Measurements from ENCODE around the gene NOSTRIN. TPM values are rescaled to one million over a fixed set of nuclear protein-coding genes. Genes with fewer than 3 reads are reported as not detected.
"Not testable (repeated sequence)": the region's sequence is repeated elsewhere in the genome, so short reads cannot be mapped to it uniquely, and the experiment has no call there.

Gene NOSTRIN
- total and polyA plus RNA-seq, 3 experiments from 2014 or later: not detected

- CTCF ChIA-PET, POLR2A ChIA-PET, H3K27me3 Mint-ChIP-seq: not testable (repeated sequence)
Measured at GRCh38 chr2:168882163-168882562, 79.7 kb downstream of the NOSTRIN start.

DNA sequence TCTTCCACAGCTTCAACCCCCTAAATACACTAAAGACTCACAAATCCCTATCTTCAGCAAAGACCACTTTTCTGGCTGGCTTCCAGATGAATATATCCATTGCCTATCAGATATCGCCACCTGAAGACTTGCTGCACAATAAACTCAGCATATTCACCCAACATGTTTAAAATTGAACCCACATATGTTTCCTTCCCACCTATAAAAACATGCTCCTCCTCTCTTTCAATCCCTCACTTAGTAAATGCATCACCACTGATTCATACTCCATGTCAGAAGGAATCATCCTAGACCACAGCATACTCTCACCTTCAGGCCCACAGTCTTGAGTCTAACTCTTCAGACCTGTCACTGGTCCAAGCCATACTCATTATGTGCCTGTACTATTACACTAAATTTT lies 82.5 kb downstream of the NOSTRIN start:
- Histone ChIP-seq H3K4me1 (ENCODE audit: insufficient read depth, low read length) (peaks cover 5% of the 10 kb centered on the region), H3K4me3 (ENCODE audit: low read length) (no peak overlapping the region), H3K9me3 (ENCODE audit: low read length) (no peaks in the 10 kb centered on the region), H3K27me3 (ENCODE audit: insufficient read depth, low read length, poor library complexity, severe bottlenecking) (no peaks in the 10 kb centered on the region), H3K27ac (ENCODE audit: low read depth, low read length) (no peak overlapping the region), H3K36me3 (ENCODE audit: insufficient read depth, low read length) (no peaks in the 10 kb centered on the region)
- H3K4me1 Mint-ChIP-seq: peaks cover 6 to 23% (median 19%) of the 10 kb centered on the region in 3 donors
- H3K27ac Mint-ChIP-seq: no peak overlapping the region
- POLR2A ChIA-PET: no interaction called here
- H3K36me3 Mint-ChIP-seq: no peaks in the 10 kb centered on the region
- H3K9me3 Mint-ChIP-seq: no peaks in the 10 kb centered on the region
- no peak for DNase-seq
- H3K27me3 Mint-ChIP-seq: no peaks in the 10 kb centered on the region
- no peak overlapping the region for H3K4me3 Mint-ChIP-seq
- CTCF ChIA-PET: no interaction called here

More at GRCh38 chr2:168882163-168882562, 79.7 kb downstream of the NOSTRIN start:
- H3K4me1 Mint-ChIP-seq: peaks cover 7 to 29% (median 28%) of the 10 kb centered on the region in 3 donors
- H3K4me3 Mint-ChIP-seq; H3K4me3 ChIP-seq (ENCODE audit: low read length); H3K36me3 ChIP-seq (ENCODE audit: insufficient read depth, low read length); H3K27me3 ChIP-seq (ENCODE audit: insufficient read depth, low read length, poor library complexity, severe bottlenecking); H3K36me3 Mint-ChIP-seq; H3K27ac Mint-ChIP-seq; H3K27ac ChIP-seq (ENCODE audit: low read depth, low read length); H3K9me3 ChIP-seq (ENCODE audit: low read length); H3K4me1 ChIP-seq (ENCODE audit: insufficient read depth, low read length); DNase-seq; H3K9me3 Mint-ChIP-seq: not testable (repeated sequence)

- H3K27ac ChIP-seq (ENCODE audit: low read depth, low read length): peak overlapping the region; percentile 67
Measured at GRCh38 chr2:168889635-168890005, 87.2 kb downstream of the NOSTRIN start.

DNA sequence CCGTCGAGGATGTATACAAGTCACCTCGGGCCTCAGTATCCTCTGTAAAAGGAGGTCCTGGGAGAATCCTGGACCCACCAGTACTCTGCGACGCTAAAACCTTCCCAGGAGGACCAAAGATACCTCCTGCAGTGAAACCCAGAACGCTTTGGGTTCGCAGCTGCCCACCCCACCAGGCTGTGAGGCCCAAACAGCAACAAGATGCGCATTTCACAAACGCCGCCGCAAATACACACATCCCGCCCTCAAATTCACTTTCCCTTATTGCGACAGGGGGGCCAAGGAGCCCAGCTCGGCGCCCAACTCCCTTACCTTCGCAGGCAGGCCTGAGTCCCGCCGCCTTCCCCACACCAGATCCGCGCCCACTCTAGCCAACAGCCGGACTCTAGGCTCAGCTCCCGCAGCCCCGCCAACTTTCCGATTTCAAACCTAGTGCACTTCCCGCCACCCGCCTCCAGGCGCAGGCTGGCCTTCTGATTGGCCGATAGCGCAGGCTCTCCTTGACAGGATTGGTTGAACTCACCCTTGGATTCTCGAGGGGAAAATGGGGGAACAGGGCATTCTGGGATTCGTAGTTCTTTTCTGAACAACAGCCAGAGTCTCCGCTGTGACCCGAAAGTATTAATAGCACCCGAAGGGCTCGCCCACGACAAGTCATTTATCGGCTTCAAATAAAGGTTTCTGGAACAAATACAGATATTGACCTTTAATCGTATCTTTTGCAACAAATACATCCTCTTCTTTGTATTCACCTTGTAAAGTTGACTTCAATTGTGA lies 87.8 kb downstream of the NOSTRIN start, which contains the start of gene SPC25:
TSS of gene SPC25 (minus strand) at position 425 of the 777 bp plus-strand sequence. CDS start 911 bp downstream, outside the sequence.
- H3K27ac Mint-ChIP-seq: peak within 1 kb of the TSS in 7 of 8 donors; percentile 2 to 87 (median 62)
- DNase-seq: peak; percentile 81 to 90 (median 82)
- Histone ChIP-seq H3K36me3 (ENCODE audit: insufficient read depth, low read length) (no peaks in the 10 kb centered on the region), H3K27me3 (ENCODE audit: insufficient read depth, low read length, poor library complexity, severe bottlenecking) (no peaks in the 10 kb centered on the region), H3K9me3 (ENCODE audit: low read length) (no peaks in the 10 kb centered on the region), H3K27ac (ENCODE audit: low read depth, low read length) (peak within 1 kb of the TSS; percentile 67), H3K4me3 (ENCODE audit: low read length) (peak within 1 kb of the TSS; percentile 58), H3K4me1 (ENCODE audit: insufficient read depth, low read length) (peaks cover 10% of the 10 kb centered on the region)
- CTCF ChIA-PET: no interaction called here
- no peaks in the 10 kb centered on the region for H3K9me3 Mint-ChIP-seq
- H3K4me1 Mint-ChIP-seq: peaks cover 7 to 15% (median 15%) of the 10 kb centered on the region in 3 donors
- POLR2A ChIA-PET: no interaction called here
- peaks cover 3 to 5% of the 10 kb centered on the region in 2 donors for H3K27me3 Mint-ChIP-seq
- peak within 1 kb of the TSS; percentile 86 to 96 (median 92) for H3K4me3 Mint-ChIP-seq
- peaks cover 0 to 2% (median 0%) of the 10 kb centered on the region in 3 donors for H3K36me3 Mint-ChIP-seq

More at GRCh38 chr2:168889635-168890005, 87.2 kb downstream of the NOSTRIN start:
- ChIA-PET POLR2A (no interaction called here), CTCF (no interaction called here)
- Histone ChIP-seq H3K9me3 (ENCODE audit: low read length) (no peaks in the 10 kb centered on the region), H3K36me3 (ENCODE audit: insufficient read depth, low read length) (no peaks in the 10 kb centered on the region), H3K4me3 (ENCODE audit: low read length) (peak overlapping the region; percentile 58), H3K27me3 (ENCODE audit: insufficient read depth, low read length, poor library complexity, severe bottlenecking) (no peaks in the 10 kb centered on the region), H3K4me1 (ENCODE audit: insufficient read depth, low read length) (peaks cover 10% of the 10 kb centered on the region)
- H3K4me1 Mint-ChIP-seq: peaks cover 7 to 15% (median 15%) of the 10 kb centered on the region in 3 donors
- peak overlapping the region; percentile 86 to 96 (median 92) for H3K4me3 Mint-ChIP-seq
- H3K36me3 Mint-ChIP-seq: peaks cover 0 to 2% (median 0%) of the 10 kb centered on the region in 3 donors
- DNase-seq: no peak
- no peaks in the 10 kb centered on the region for H3K9me3 Mint-ChIP-seq
- H3K27me3 Mint-ChIP-seq: peaks cover 2 to 5% of the 10 kb centered on the region in 2 donors
- H3K27ac Mint-ChIP-seq: no peak overlapping the region

DNA sequence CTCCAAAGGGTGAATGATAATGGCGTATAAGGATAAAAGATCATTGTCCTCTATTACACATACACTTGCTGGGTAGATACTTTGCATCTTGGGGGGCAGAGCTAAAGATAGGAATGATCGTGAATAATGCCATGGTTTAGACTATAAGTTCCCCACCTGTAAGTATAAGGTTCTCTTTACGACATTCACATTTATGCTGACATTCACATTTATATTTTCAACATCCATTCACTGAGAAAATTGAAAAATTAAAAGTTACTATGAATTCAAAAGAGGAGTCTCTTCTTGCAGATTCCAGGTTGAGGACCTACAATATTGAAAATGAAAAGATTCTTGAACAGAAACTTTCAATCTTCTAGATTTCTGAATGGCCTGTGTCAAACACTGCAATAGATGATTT lies 89.9 kb downstream of the NOSTRIN start:
- no peak overlapping the region for H3K27ac Mint-ChIP-seq
- peaks cover 10% of the 10 kb centered on the region for H3K4me1 ChIP-seq (ENCODE audit: insufficient read depth, low read length)
- no peak overlapping the region for H3K27ac ChIP-seq (ENCODE audit: low read depth, low read length)
- H3K4me3 ChIP-seq (ENCODE audit: low read length): no peak overlapping the region
- POLR2A ChIA-PET: no interaction called here
- H3K36me3 Mint-ChIP-seq: peaks cover 0 to 2% (median 0%) of the 10 kb centered on the region in 3 donors
- no peaks in the 10 kb centered on the region for H3K9me3 ChIP-seq (ENCODE audit: low read length)
- H3K4me3 Mint-ChIP-seq: no peak overlapping the region
- H3K9me3 Mint-ChIP-seq: no peaks in the 10 kb centered on the region
- CTCF ChIA-PET: no interaction called here
- no peak for DNase-seq
- no peaks in the 10 kb centered on the region for H3K36me3 ChIP-seq (ENCODE audit: insufficient read depth, low read length)
- H3K27me3 Mint-ChIP-seq: peaks cover 5 to 6% of the 10 kb centered on the region in 2 donors
- H3K27me3 ChIP-seq (ENCODE audit: insufficient read depth, low read length, poor library complexity, severe bottlenecking): no peaks in the 10 kb centered on the region
- peaks cover 7 to 15% (median 15%) of the 10 kb centered on the region in 3 donors for H3K4me1 Mint-ChIP-seq

DNA sequence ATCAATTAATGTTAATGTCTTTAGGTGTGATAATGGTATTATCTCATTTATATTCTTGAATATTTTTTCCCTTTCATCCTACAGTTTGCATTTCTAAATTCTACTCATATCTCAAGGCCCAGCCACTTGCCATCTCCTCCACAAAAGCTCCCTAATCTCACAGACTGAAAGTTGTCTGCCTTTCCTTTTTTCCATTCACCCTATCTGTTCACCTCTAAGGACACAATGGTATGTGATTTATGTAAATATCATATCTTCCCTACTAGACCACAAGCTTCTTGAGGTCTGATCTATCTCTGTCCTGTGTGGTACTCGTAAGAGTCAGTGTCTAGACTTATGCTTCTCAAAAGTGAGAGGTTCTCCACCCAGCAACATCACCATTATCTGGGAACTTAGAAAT lies 91.7 kb downstream of the NOSTRIN start:
- Mint-ChIP-seq H3K4me1 (peaks cover 7 to 15% (median 15%) of the 10 kb centered on the region in 3 donors), H3K4me3 (peak overlapping the region in 1 of 7 donors; percentile 23), H3K9me3 (no peaks in the 10 kb centered on the region), H3K27ac (peak overlapping the region in 1 of 8 donors; percentile 26), H3K27me3 (peaks cover 5 to 6% of the 10 kb centered on the region in 2 donors), H3K36me3 (peaks cover 0 to 2% (median 0%) of the 10 kb centered on the region in 3 donors)
- POLR2A ChIA-PET: no interaction called here
- H3K4me3 ChIP-seq (ENCODE audit: low read length): no peak overlapping the region
- CTCF ChIA-PET: no interaction called here
- DNase-seq: no peak
- H3K36me3 ChIP-seq (ENCODE audit: insufficient read depth, low read length): no peaks in the 10 kb centered on the region
- no peaks in the 10 kb centered on the region for H3K9me3 ChIP-seq (ENCODE audit: low read length)
- no peak overlapping the region for H3K27ac ChIP-seq (ENCODE audit: low read depth, low read length)
- H3K4me1 ChIP-seq (ENCODE audit: insufficient read depth, low read length): peaks cover 10% of the 10 kb centered on the region
- no peaks in the 10 kb centered on the region for H3K27me3 ChIP-seq (ENCODE audit: insufficient read depth, low read length, poor library complexity, severe bottlenecking)

DNA sequence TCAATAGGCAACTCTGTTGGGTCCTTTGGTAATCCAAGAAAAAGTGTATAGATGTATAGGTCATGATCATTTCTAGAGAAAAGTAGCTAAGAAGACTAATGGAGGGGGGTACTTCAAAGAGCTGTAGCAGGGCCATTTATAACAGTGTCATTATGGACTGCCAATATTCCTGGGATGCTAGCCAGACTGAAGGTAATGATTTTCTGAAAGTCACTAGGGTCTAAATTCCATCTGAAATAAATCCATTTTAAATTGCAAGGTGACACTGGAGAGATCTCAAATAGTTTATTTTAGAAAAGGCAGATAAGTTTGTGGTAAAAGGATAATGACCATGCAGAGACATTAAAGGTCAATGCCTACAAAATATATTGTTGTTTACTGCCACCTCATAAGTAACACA lies 92.3 kb downstream of the NOSTRIN start:
- H3K36me3 ChIP-seq (ENCODE audit: insufficient read depth, low read length): no peaks in the 10 kb centered on the region
- peaks cover 7 to 12% (median 11%) of the 10 kb centered on the region in 3 donors for H3K4me1 Mint-ChIP-seq
- H3K4me3 ChIP-seq (ENCODE audit: low read length): no peak overlapping the region
- no peaks in the 10 kb centered on the region for H3K9me3 Mint-ChIP-seq
- no peaks in the 10 kb centered on the region for H3K9me3 ChIP-seq (ENCODE audit: low read length)
- H3K27ac Mint-ChIP-seq: no peak overlapping the region
- H3K4me3 Mint-ChIP-seq: no peak overlapping the region
- no peak for DNase-seq
- ChIA-PET CTCF (no interaction called here), POLR2A (no interaction called here)
- peaks cover 5 to 6% of the 10 kb centered on the region in 2 donors for H3K27me3 Mint-ChIP-seq
- H3K27ac ChIP-seq (ENCODE audit: low read depth, low read length): no peak overlapping the region
- no peaks in the 10 kb centered on the region for H3K27me3 ChIP-seq (ENCODE audit: insufficient read depth, low read length, poor library complexity, severe bottlenecking)
- H3K4me1 ChIP-seq (ENCODE audit: insufficient read depth, low read length): peaks cover 8% of the 10 kb centered on the region
- H3K36me3 Mint-ChIP-seq: peaks cover 0 to 2% (median 0%) of the 10 kb centered on the region in 3 donors

- no peak overlapping the region for H3K27ac ChIP-seq (ENCODE audit: low read depth, low read length)
- H3K36me3 ChIP-seq (ENCODE audit: insufficient read depth, low read length): no peaks in the 10 kb centered on the region
- ChIA-PET POLR2A (no interaction called here), CTCF (no interaction called here)
- peaks cover 5 to 6% of the 10 kb centered on the region in 2 donors for H3K27me3 Mint-ChIP-seq
- no peaks in the 10 kb centered on the region for H3K9me3 ChIP-seq (ENCODE audit: low read length)
- H3K4me3 ChIP-seq (ENCODE audit: low read length): no peak overlapping the region
- H3K4me1 ChIP-seq (ENCODE audit: insufficient read depth, low read length): peaks cover 1% of the 10 kb centered on the region
- H3K9me3 Mint-ChIP-seq: no peaks in the 10 kb centered on the region
- no peak overlapping the region for H3K27ac Mint-ChIP-seq
- peaks cover under 1 to 1% (median 1%) of the 10 kb centered on the region in 3 donors for H3K4me1 Mint-ChIP-seq
- DNase-seq: no peak
- H3K36me3 Mint-ChIP-seq: no peaks in the 10 kb centered on the region
- no peaks in the 10 kb centered on the region for H3K27me3 ChIP-seq (ENCODE audit: insufficient read depth, low read length, poor library complexity, severe bottlenecking)
- no peak overlapping the region for H3K4me3 Mint-ChIP-seq
Measured at GRCh38 chr2:168895771-168896170, 93.3 kb downstream of the NOSTRIN start.
